NCI-H774 (cell line): ENCODE measurements around the gene MCM10.
"Not testable (repeated sequence)": the region's sequence is repeated elsewhere in the genome, so short reads cannot be mapped to it uniquely, and the experiment has no call there.

Experiments
- DNase-seq: peaks from one replicate; lab custom pipeline; 2025; lab: John Stamatoyannopoulos, UW

The MCM10 gene

GRCh38 chr10:13160934-13161856, at the start of gene MCM10:
TSS of gene MCM10 (plus strand) at chr10:13161558. CDS start at chr10:13164203, 2,645 bp downstream.
- DNase-seq: peak; percentile 98

- DNase-seq: no peak
Measured at GRCh38 chr10:13113544-13113943, 47.8 kb upstream of the MCM10 start.

GRCh38 chr10:13115832-13116803, 45.2 kb upstream of the MCM10 start:
- no peak for DNase-seq

GRCh38 chr10:13117841-13118783, 43.2 kb upstream of the MCM10 start:
- no peak for DNase-seq

- no peak for DNase-seq
Measured at GRCh38 chr10:13118784-13119410, 42.5 kb upstream of the MCM10 start.

- DNase-seq: no peak
Measured at GRCh38 chr10:13120786-13121499, 40.4 kb upstream of the MCM10 start.

- DNase-seq: no peak
Measured at GRCh38 chr10:13121500-13121854, 39.9 kb upstream of the MCM10 start.

- DNase-seq: no peak
Measured at GRCh38 chr10:13136651-13137050, 24.7 kb upstream of the MCM10 start.

- DNase-seq: no peak
Measured at GRCh38 chr10:13139150-13139549, 22.2 kb upstream of the MCM10 start.

GRCh38 chr10:13139676-13140075, 21.7 kb upstream of the MCM10 start:
- no peak for DNase-seq

GRCh38 chr10:13140627-13141190, 20.6 kb upstream of the MCM10 start:
- DNase-seq: no peak

GRCh38 chr10:13143766-13144165, 17.6 kb upstream of the MCM10 start:
- no peak for DNase-seq

- no peak for DNase-seq
Measured at GRCh38 chr10:13144814-13145213, 16.5 kb upstream of the MCM10 start.

- DNase-seq: no peak
Measured at GRCh38 chr10:13146379-13146778, 15.0 kb upstream of the MCM10 start.

GRCh38 chr10:13147161-13147560, 14.2 kb upstream of the MCM10 start:
- DNase-seq: no peak

GRCh38 chr10:13152296-13152695, 9.1 kb upstream of the MCM10 start:
- no peak for DNase-seq

GRCh38 chr10:13155860-13156259, 5.5 kb upstream of the MCM10 start:
- DNase-seq: not testable (repeated sequence)

GRCh38 chr10:13158401-13158800, 3.0 kb upstream of the MCM10 start:
- no peak for DNase-seq

- DNase-seq: no peak
Measured at GRCh38 chr10:13161857-13162271, 506 bp downstream of the MCM10 start.

- no peak for DNase-seq
Measured at GRCh38 chr10:13163859-13164258, 2.5 kb downstream of the MCM10 start.
